ENCODE results near the gene PIGB.
"Not testable (repeated sequence)": the region's sequence is repeated elsewhere in the genome, so short reads cannot be mapped to it uniquely, and the experiment has no call there.

Gene PIGB

GRCh38 chr15:55372701-55373440, 53.8 kb downstream of the PIGB start:
- DNase-seq (ENCODE audit: extremely low read depth in 1 of 2, low read depth in 1 of 2) = no peak

- DNase-seq (ENCODE audit: extremely low read depth in 1 of 2, low read depth in 1 of 2) = no peak
Observed at GRCh38 chr15:55379095-55379494, 60.1 kb downstream of the PIGB start.

- DNase-seq (ENCODE audit: extremely low read depth in 1 of 2, low read depth in 1 of 2) = no peak
Observed at GRCh38 chr15:55381595-55381994, 62.6 kb downstream of the PIGB start.

- DNase-seq (ENCODE audit: extremely low read depth in 1 of 2, low read depth in 1 of 2) = no peak
Observed at GRCh38 chr15:55383687-55384086, 64.7 kb downstream of the PIGB start.

- DNase-seq (ENCODE audit: extremely low read depth in 1 of 2, low read depth in 1 of 2) = no peak
Observed at GRCh38 chr15:55387027-55387426, 68.0 kb downstream of the PIGB start.

- DNase-seq (ENCODE audit: extremely low read depth in 1 of 2, low read depth in 1 of 2) = no peak
Observed at GRCh38 chr15:55389264-55389607, 70.2 kb downstream of the PIGB start.

- no peak for DNase-seq (ENCODE audit: extremely low read depth in 1 of 2, low read depth in 1 of 2)
Observed at GRCh38 chr15:55394694-55395093, 75.7 kb downstream of the PIGB start.

GRCh38 chr15:55398243-55398642, 79.2 kb downstream of the PIGB start:
- DNase-seq (ENCODE audit: extremely low read depth in 1 of 2, low read depth in 1 of 2) = no peak

- not testable (repeated sequence) for DNase-seq (ENCODE audit: extremely low read depth in 1 of 2, low read depth in 1 of 2)
Observed at GRCh38 chr15:55400050-55400449, 81.0 kb downstream of the PIGB start.

- no peak for DNase-seq (ENCODE audit: extremely low read depth in 1 of 2, low read depth in 1 of 2)
Observed at GRCh38 chr15:55401786-55402246, 82.8 kb downstream of the PIGB start.

GRCh38 chr15:55402707-55403106, 83.7 kb downstream of the PIGB start:
- no peak for DNase-seq (ENCODE audit: extremely low read depth in 1 of 2, low read depth in 1 of 2)

- no peak for DNase-seq (ENCODE audit: extremely low read depth in 1 of 2, low read depth in 1 of 2)
Observed at GRCh38 chr15:55403531-55403930, 84.5 kb downstream of the PIGB start.
